ENCODE measurements around the gene ADAMTS14.

ADAMTS14 gene

GRCh38 chr10:70784016-70784415 is 111.7 kb downstream of the ADAMTS14 start:
- Histone ChIP-seq H3K79me2 (ENCODE audit: low read length) (no peaks in the 10 kb centered on the region), H2AFZ (ENCODE audit: low read length) (no peak overlapping the region), H3K4me1 (ENCODE audit: low read length) (no peaks in the 10 kb centered on the region), H3K4me2 (ENCODE audit: low read depth, low read length) (no peak overlapping the region), H3F3A (ENCODE audit: insufficient read depth, low read length) (no peaks in the 10 kb centered on the region), H3K9ac (ENCODE audit: low read length) (no peak overlapping the region), H3K4me3 (ENCODE audit: low read length) (no peak overlapping the region), H3K27me3 (replicated peaks; ENCODE audit: insufficient read depth, low read length) (no peaks in the 10 kb centered on the region), H3K9me3 (replicated peaks; ENCODE audit: insufficient read depth, low read length) (no peaks in the 10 kb centered on the region), H4K20me1 (ENCODE audit: insufficient read depth, low read length) (no peaks in the 10 kb centered on the region), H3K27ac (ENCODE audit: low read length) (no peak overlapping the region), H3K9me2 (replicated peaks; ENCODE audit: insufficient read depth, low read length) (no peaks in the 10 kb centered on the region), H3K36me3 (replicated peaks; ENCODE audit: insufficient read depth, low read length) (no peaks in the 10 kb centered on the region)
- no peak for DNase-seq
- TF ChIP-seq EZH2phosphoT487 (IDR thresholded peaks at IDR 0.05; ENCODE audit: low read length) = no peak
- TF ChIP-seq EZH2 (optimal IDR thresholded peaks at IDR 0.05; ENCODE audit: low read depth, low read length) = no peak
- TF ChIP-seq CTCF (IDR thresholded peaks at IDR 0.05; ENCODE audit: low read length) = no peak

- Histone ChIP-seq H3K4me1 (ENCODE audit: low read length) (no peaks in the 10 kb centered on the region), H3K27ac (ENCODE audit: low read length) (no peak overlapping the region), H3K9me3 (replicated peaks; ENCODE audit: insufficient read depth, low read length) (no peaks in the 10 kb centered on the region), H3F3A (ENCODE audit: insufficient read depth, low read length) (no peaks in the 10 kb centered on the region), H4K20me1 (ENCODE audit: insufficient read depth, low read length) (no peaks in the 10 kb centered on the region), H2AFZ (ENCODE audit: low read length) (no peak overlapping the region), H3K9me2 (replicated peaks; ENCODE audit: insufficient read depth, low read length) (no peaks in the 10 kb centered on the region), H3K36me3 (replicated peaks; ENCODE audit: insufficient read depth, low read length) (no peaks in the 10 kb centered on the region), H3K9ac (ENCODE audit: low read length) (no peak overlapping the region), H3K4me2 (ENCODE audit: low read depth, low read length) (no peak overlapping the region), H3K27me3 (replicated peaks; ENCODE audit: insufficient read depth, low read length) (no peaks in the 10 kb centered on the region), H3K79me2 (ENCODE audit: low read length) (no peaks in the 10 kb centered on the region), H3K4me3 (ENCODE audit: low read length) (no peak overlapping the region)
- no peak for DNase-seq
- TF ChIP-seq CTCF (IDR thresholded peaks at IDR 0.05; ENCODE audit: low read length) = no peak
- TF ChIP-seq EZH2 (optimal IDR thresholded peaks at IDR 0.05; ENCODE audit: low read depth, low read length) = no peak
- no peak for TF ChIP-seq EZH2phosphoT487 (IDR thresholded peaks at IDR 0.05; ENCODE audit: low read length)
Observed at GRCh38 chr10:70784471-70784870, 112.2 kb downstream of the ADAMTS14 start.

- Histone ChIP-seq H3K79me2 (ENCODE audit: low read length) (no peaks in the 10 kb centered on the region), H3K9ac (ENCODE audit: low read length) (no peak within 1 kb of the TSS), H3K36me3 (replicated peaks; ENCODE audit: insufficient read depth, low read length) (no peaks in the 10 kb centered on the region), H4K20me1 (ENCODE audit: insufficient read depth, low read length) (no peaks in the 10 kb centered on the region), H3K4me2 (ENCODE audit: low read depth, low read length) (no peak within 1 kb of the TSS), H3K4me1 (ENCODE audit: low read length) (no peaks in the 10 kb centered on the region), H3K9me2 (replicated peaks; ENCODE audit: insufficient read depth, low read length) (no peaks in the 10 kb centered on the region), H3K27ac (ENCODE audit: low read length) (no peak within 1 kb of the TSS), H3K4me3 (ENCODE audit: low read length) (no peak within 1 kb of the TSS), H2AFZ (ENCODE audit: low read length) (no peak within 1 kb of the TSS), H3K27me3 (replicated peaks; ENCODE audit: insufficient read depth, low read length) (no peaks in the 10 kb centered on the region), H3K9me3 (replicated peaks; ENCODE audit: insufficient read depth, low read length) (no peaks in the 10 kb centered on the region), H3F3A (ENCODE audit: insufficient read depth, low read length) (no peaks in the 10 kb centered on the region)
- DNase-seq = no peak
- TF ChIP-seq EZH2phosphoT487 (IDR thresholded peaks at IDR 0.05; ENCODE audit: low read length) = no peak
- no peak for TF ChIP-seq CTCF (IDR thresholded peaks at IDR 0.05; ENCODE audit: low read length)
- no peak for TF ChIP-seq EZH2 (optimal IDR thresholded peaks at IDR 0.05; ENCODE audit: low read depth, low read length)
Observed at GRCh38 chr10:70785190-70785589, 112.9 kb downstream of the ADAMTS14 start, which contains the start of gene TBATA. TSS of gene TBATA (minus strand) at chr10:70785377. CDS start at chr10:70783379, 1,998 bp downstream.
